ENCODE results near the gene N4BP2L2.
A peak's percentile ranks its signal among the peaks of the same experiment; 100 is the strongest.

N4BP2L2 gene

DNA sequence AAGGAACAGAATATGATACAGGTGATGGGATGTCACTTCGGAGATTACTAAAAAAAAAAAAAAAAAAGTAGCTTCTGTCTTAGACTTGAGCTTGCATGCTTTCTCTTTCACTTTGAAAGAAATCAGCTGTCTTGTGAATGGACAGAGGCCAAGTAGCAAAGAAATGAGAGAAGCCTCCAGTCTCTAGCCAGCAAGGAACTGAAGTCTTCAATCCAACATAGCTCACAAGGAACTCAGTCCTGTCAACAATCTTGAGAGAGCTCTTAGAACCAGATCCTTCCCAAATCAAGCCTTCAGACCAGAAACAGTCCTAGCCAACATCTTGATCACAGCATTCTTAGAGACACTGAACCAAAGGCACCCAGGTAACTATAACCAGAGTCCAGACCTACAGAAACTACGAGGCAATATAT is 7.7 kb downstream of the N4BP2L2 start:
- DNase-seq (ENCODE audit: low spot score): peak; percentile 29

DNA sequence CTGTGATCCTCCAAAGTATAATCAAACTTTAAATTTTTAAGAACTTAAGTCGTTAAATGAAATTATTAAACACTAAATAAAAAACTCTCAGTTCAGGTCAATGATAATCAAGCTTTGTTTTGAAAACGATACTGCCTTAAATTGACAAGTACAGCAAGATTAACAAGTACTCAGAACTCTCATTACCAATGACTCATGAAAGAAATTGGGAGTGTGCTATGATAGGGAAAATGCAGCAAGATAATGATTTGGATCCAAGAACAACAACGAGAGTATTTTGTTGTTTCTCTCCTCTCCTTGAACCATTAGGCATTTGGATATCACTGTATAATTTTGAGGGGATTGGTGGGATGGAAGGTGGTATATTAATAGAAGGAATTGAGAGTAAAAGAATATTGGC is 10.2 kb downstream of the N4BP2L2 start:
- DNase-seq (ENCODE audit: low spot score): peak; percentile 11

DNA sequence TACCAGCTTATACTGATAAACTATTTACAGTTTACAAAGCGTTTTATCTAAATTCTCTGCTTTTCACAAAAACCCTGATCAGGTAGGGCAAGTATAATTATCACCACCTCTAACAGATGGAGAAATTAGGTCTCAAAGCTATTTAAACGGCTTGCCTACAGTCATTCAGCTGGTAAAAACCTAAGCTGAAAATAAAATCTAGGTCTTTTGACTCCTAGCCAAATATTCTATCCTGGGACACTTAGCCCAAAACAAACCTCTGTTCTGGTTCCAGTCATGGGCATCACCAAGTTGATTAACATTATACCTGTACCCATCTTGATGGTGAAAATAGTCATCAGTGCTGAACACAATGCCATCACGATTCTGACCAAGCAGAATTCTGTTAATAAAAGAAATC is 11.4 kb downstream of the N4BP2L2 start:
- DNase-seq (ENCODE audit: low spot score): no peak

DNA sequence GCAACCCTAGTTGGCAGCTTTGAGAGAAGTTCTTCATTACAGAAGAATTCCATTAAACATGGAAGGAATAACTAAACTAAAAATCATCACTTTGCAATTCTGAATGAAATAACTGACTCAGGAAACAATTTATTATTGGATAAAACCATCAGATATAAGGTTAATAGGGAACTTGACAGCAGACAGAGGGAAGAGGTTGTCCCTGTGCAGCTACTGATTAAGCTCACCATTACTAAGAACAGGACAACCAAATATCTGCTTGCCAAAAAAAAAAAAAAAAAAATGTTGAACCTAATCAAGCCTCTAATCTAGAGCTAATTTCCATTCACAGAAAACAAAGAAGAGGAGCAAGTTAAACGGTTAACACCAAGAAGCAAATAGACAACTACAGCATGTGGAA is 12.8 kb downstream of the N4BP2L2 start:
- no peak for DNase-seq (ENCODE audit: low spot score)

DNA sequence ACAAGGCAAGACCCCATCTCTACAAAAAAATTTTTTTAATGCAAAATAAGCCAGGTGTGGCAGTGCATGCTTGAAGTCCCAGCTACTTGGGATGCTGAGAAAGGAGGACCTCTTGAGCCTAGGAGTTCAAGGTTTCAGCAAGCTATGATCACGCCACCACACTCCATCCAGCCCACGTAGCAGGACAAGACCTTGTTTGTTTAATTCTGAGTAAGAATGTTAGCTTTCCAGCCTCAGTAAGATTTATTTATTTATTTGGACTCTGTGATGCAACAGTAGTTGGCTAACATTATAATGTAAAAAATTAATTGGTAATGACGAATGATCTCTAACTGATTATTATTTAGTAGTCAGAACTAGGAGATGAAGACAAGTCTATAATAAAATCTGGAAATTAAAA is 23.3 kb downstream of the N4BP2L2 start:
- no peak for DNase-seq (ENCODE audit: low spot score)

DNA sequence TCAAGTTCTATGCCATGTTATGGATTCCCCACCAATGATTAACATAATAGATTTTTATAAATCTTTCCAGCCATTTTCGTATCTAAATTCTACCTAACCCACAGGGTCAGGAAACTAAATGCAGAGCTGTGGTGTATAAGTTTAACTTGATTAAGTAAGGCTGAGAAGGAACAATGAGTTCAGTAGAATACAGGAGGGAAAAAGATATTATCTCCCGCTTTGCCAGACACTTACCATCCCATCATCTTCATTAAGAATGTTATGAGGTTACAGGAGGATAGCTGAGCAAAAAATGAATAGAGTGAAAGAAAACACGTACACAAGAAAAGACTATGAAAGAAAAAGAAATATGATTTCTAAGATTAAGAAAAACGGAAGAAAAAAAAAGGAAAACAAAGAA is 27.1 kb downstream of the N4BP2L2 start:
- DNase-seq (ENCODE audit: low spot score): no peak

DNA sequence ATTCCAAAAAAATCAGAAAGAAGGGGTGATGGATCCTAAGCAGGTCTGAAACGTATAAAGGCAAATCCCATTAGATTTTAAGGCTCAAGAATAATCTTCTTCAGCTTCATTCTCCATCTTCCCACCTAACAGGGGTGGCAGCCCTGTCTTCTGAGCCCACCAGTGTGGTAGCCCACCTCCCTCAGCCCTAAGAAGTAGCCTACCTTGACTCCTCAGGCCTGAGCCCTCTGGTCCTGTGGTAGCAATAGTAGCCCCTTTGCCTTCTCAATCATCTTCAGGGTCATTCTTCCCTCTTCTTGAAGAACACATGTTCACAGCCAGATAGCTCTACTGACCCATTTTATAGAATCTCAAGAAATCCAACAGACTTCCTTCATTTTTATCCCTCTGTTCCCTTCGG is 33.7 kb downstream of the N4BP2L2 start:
- no peak for DNase-seq (ENCODE audit: low spot score)

DNA sequence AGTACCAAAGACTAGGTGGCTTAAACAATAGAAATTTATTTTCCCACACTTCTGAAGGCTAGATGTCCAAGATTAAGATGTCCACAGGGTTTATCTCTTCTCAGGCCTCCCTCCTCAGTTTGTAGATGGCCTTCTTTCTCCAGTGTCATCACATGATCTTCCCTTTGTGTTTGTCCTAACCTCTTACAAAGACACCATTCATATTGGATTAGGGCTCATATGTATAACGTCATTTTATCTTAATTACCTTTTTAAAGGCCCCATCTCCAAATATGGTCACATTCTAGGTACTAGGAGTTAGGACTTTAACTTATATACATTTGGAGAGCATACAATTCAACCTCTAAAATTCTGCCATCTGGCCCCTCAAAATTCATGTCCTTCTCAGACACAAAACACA is 34.3 kb downstream of the N4BP2L2 start:
- DNase-seq (ENCODE audit: low spot score): no peak

DNA sequence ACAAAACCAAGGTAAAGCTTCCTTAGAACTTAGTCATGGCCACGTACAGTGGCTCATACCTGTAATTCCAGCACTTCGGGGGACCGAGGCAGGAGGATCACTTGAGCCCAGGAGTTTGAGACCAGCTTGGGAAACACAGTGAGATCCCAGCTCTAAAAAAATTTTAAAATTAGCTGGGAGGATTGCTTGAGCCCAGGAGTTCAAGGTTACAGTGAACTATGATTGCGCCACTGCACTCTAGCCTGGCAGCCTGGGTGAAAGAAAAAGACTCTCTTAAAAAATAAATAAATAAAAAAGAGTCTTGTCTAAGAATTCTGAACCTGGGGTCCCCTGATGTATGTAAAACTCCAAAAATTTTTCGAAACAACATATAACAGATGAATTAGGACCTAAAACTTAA is 34.9 kb downstream of the N4BP2L2 start:
- DNase-seq (ENCODE audit: low spot score): no peak

DNA sequence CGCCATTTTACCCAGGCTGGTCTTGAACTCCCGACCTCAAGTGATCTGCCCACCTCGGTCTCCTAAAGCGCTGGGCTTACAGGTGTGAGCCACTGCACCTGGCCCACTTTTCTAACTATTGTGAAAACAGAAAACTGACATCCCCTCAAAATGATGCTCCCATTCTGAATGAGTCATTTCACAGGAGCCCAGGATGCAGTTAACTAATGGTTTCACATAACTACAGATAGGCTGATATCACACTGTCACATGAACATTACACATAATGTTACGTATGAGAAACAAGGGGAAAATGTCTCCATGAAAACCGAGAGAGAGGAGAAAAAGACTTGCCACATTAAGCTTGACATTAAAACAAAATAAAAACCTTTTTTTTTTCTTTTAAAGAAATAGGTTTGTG is 37.5 kb downstream of the N4BP2L2 start:
- DNase-seq (ENCODE audit: low spot score): no peak

DNA sequence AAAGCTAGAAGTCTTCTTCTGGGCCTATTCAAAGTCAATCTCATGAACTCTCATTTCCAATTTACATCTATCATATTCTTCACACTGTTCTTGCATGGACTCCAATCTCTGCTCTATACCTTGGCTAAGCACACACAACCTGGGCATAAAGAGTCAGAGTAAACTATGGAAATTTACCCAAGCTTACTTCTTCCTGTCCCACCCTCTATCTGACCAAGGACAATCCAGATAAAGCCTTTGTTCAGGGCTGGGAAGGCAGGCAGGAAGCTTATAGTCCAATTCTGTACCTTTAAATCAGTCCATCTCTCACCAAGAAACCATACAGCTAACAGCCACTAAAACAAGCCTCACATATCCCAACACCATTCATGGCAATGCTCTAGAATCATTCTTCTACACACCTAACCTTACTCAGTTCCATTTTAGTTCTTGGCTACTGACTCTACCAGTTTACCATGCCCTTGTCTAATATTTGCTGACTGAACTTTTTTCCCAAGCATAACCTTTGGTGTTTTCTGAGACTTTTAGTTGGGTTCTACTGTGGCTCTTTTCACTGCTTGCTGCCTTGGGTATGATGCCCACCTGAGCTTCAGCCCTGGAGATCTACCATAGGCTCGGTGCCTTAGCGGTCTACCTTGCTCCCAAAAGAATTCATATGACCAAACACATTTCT is 38.9 kb downstream of the N4BP2L2 start:
- no peak for DNase-seq (ENCODE audit: low spot score)

DNA sequence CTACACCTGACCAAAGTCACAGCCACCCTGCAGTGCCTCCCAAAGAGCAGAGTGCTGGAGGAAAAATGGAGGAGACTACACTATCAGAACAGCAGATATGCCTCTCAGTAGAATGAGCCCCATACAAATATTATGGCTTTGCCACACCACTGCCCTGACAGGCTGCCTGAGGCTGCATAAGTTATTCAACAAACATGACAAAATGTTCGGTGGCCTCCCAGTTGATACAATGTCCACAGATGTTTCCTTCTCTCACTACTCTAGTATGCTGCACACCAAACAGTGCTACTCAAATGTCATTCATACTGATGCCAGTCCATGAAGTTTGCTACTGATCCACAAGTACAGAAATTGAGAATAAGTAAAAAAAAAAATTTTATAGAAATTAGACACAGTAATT is 41.0 kb downstream of the N4BP2L2 start:
- DNase-seq (ENCODE audit: low spot score): no peak

DNA sequence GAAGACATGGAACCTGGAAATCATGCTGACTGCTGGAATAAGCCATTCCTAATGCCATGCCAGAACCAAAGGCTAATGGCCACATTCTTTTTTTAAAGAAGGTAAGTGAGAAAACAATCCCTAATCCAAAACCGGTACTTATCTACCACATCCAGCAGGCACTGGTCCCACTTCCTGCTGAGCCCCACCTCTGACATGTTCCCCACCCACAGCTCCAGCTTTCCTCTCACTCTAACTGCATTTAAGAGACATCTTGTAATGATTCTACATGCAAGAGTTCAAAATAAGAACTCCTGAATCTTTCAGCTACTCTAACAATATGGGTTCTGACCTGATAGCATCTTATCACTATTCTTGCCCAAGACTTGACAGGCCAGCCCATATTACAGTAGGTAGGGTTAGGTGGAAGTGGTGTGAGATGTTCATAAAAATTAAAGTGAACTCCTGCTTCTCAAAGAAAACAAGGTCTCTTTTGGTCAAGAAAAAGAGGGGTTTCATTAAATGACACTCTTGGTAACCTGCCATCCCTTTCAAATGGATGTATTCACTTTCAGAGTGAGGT is 41.9 kb downstream of the N4BP2L2 start:
- no peak for DNase-seq (ENCODE audit: low spot score)

DNA sequence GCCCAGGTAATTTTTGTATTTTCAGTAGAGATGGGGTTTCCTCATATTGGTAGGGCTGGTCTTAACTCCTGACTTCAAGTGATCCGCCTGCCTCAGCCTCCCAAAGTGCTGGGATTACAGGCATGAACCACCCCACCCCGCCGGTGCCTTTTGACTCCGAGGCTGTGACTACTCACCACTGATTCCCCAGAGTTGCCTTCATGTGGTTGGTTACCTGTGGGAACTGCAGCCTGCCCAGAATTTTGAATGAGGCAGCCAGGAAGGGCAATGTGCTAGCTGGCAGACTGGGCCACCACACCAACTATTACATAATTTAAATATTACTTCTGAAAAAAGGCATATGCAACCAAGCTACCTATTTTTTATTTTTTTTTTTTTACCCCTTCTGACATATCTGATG is 42.8 kb downstream of the N4BP2L2 start:
- no peak for DNase-seq (ENCODE audit: low spot score)

DNA sequence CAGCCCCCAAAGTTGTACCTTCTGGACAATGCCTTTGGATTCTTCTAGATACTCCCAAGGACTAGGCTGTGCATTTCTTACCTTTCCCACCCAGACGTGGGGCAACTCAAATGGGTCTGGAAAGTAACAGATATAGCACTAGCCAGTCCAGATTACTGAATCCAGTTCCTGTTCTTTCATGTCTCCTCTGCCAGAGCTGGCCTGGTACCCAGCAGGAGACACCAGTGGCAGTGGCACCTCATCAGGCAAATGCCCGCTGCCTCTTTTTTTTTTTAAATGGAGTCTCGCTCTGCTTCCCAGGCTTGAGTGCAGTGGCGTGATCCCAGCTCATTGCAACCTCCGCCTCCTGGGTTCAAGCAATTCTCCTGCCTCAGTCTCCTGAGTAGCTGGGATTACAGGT is 43.2 kb downstream of the N4BP2L2 start:
- no peak for DNase-seq (ENCODE audit: low spot score)

DNA sequence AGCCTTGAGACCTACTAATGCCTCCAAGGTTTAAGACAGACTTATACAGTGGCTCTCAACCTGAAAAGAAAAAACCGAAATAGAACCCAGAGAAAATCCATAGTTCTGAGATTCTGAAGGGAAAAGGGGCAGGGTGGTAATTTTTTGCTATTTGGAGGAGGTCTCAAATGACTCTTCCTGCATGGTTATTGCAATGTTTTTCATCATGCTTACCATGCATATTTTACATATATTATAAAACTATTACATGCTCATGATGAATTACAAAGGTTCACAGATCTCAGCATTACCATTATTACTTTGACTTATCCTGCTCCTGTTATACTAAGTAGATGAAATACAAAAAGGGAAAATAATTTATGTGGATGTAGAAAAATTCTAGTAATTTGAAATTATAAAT is 47.6 kb downstream of the N4BP2L2 start:
- DNase-seq (ENCODE audit: low spot score): no peak

DNA sequence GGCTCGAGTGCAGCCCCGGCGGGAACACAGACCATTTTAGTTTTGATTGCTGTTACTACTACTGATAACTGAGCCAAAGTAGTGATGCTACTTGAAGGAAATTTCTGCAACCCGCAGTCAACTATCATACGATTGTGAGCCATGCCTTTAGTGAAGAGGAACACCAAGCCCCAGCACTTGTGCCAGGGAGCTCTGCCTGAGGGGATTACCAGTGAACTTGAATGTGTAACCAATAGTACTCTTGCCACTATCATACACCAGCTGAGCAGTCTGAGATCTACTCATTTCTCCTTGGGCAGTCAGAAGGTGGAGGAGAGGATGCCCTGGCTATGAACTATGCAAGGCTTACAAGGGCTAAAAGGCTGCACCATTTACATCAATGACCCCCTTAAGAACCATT is 61.7 kb downstream of the N4BP2L2 start:
- DNase-seq (ENCODE audit: low spot score): no peak

DNA sequence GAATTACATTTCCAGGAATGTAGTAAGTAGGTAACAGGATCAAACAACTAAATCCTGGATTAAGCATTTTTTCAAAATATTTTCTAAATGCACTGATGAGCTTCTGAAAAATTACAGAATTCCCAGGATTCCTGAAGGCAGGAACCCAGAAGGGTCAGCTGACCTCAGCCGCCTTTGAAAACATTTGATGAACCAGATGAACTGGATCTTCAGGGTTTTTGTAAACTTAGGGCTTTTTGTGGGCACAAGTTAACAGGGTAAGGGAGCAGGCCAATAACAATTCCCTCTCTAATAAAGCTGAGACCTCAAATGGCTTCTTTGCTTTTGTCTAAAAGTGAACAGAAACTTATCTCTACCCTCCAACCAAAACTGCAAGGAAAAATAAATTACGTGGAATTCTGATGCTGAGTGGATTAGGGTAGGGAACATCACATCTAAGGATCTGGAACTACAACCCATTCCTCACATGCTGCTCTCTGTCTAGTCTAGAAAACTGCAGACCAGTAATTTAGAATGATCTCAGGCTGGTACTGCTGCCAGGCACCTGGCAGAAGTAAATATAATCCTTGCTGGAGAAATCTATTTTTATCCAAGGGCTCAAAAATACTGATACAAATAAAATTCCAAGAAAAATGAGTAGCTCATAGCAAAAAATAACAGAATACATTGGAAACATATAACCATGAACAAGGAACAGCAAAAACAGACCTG is 62.4 kb downstream of the N4BP2L2 start:
- DNase-seq (ENCODE audit: low spot score): no peak

DNA sequence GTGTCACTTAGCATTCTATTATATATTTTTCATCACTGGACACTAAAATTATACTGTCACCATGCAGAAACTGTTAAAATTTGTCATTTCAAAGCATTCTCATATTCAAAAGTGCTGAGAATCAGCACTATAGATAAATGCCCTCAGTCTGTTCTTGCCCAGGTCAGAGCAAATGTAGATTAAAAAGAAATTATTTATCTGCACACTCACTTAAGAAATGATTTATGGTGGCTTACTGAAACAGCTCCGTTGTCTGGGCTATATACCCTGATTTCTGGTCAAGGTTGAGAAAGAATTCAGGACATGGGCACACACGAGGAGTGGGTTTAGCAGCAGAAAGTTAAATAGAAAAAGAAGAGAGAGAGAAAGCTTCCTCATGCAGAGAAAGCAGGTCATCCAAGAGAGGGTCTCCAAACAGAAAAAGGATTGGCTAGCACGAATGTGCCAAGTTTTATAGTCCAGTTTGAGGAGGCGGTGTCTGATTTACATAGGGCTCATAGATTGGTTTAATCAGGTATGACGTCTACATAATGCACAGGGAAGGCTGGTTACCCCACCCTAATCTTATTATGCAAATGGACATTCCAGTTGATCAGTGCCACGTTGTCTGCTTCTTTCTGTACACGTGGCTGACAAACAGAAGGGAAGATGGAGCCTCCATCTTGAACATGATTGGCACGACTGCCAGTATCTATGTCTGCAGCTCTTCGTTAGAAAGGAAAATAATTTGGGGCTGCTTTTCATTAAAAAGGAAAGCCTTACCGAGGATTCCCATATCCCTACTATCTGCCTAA is 63.4 kb downstream of the N4BP2L2 start:
- DNase-seq (ENCODE audit: low spot score): no peak

DNA sequence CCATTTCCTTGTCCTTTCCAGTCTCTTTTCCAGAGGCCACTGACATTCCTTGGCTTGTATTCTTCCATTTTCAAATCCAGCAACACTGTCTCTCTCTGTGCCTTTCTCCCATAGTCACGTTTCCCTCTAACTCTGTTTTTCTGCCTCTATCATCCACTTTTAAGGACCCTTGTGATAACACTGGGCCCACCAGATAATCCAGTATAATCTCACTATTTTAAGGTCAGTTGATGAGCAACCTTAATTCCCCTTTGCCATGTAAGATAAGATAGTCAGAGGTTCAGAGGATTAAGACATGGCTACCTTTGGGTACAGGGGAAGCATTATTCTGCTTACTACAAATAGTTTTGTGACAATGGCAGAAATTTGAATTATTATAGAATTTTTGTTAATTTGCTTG is 64.9 kb downstream of the N4BP2L2 start:
- no peak for DNase-seq (ENCODE audit: low spot score)

DNA sequence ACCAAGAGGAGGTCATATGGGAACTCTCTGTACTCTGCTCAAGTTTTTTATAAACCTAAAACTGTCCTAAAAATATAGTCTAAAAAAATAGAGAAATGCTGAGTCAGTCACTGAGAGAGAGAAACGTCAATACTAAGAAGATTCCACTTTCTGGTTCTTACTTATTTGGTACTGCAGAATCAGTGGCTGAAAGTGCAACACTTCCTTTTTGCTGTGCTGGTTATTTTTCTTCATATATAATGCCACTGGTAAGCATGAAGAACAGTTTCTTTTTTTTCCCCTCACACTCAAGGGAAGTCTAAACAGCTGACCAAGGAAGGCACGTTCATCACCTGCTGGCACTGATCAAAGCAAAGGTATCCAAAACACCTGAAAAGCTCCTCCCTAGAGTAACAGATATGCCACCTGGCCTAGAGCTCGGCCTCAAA is 66.4 kb downstream of the N4BP2L2 start:
- DNase-seq (ENCODE audit: low spot score): peak; percentile 8

DNA sequence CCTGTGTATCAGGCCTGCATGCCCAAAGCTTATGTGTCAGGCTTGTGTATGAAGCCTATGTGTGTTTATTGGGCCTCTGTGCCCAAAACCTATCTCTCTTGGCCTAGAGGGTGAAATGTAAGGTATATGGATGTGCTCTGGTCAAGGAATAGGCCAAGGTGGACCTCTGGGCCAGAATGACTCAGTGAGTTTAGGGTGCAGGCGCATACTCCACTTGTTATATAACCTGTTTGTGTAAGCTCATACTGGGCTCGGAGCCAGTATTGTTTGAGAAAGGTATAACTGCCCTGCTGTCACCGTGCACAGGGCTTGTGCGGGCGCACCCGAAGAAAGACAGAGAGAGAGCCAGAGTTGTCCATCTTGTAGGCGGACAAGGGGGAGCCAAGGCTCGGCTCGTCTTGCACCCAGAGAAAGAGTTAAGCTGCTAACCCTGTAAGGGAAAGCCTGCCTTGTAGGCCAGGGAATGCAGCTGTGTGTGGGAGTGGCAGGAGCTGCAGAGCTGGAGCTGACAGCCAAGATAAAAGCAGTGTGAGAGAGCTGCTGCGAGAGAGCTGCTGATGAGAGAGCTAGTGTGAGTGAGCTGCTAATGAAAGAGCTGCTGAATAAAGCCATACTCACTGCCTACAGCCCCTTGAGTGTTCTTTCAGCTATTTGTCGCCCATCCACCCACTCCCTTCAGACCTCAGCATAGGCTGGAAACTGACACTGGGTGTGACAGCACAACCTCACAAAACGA is 67.2 kb downstream of the N4BP2L2 start:
- DNase-seq (ENCODE audit: low spot score): no peak
